AG10803 (cell line): ENCODE measurements around the gene USP36.

ENCODE experiments used
- DNase-seq: peaks from one replicate; pipeline ENCODE4 v3.0.0; 2010; ENCODE audit warnings: low read depth
- H3K4me3 ChIP-seq: 2 replicates; pipeline ENCODE4 v1.5.1; 2011; ENCODE audit warnings: mild to moderate bottlenecking, low read length, control low read depth
- CTCF ChIP-seq: conservative IDR thresholded peaks from 2 replicates; pipeline ENCODE4 v1.5.1; 2011; ENCODE audit warnings: mild to moderate bottlenecking, low read length, control low read depth, inconsistent platforms

USP36 gene

GRCh38 chr17:78820841-78821240 is 19.8 kb downstream of the USP36 start:
- H3K4me3 ChIP-seq: no peak overlapping the region
- DNase-seq: no peak
- no peak for TF ChIP-seq CTCF

- no peak overlapping the region for H3K4me3 ChIP-seq
- DNase-seq: no peak
Observed at GRCh38 chr17:78819806-78820792, 20.5 kb downstream of the USP36 start.

GRCh38 chr17:78819402-78819801 is 21.2 kb downstream of the USP36 start:
- no peak for DNase-seq
- H3K4me3 ChIP-seq: no peak overlapping the region
- no peak for TF ChIP-seq CTCF

More at GRCh38 chr17:78819806-78820792, 20.5 kb downstream of the USP36 start:
- no peak for TF ChIP-seq CTCF

- H3K4me3 ChIP-seq: no peak overlapping the region
- DNase-seq: no peak
- no peak for TF ChIP-seq CTCF
Observed at GRCh38 chr17:78818932-78819331, 21.7 kb downstream of the USP36 start.

- H3K4me3 ChIP-seq: no peak overlapping the region
- no peak for DNase-seq
- TF ChIP-seq CTCF: no peak
Observed at GRCh38 chr17:78818152-78818846, 22.3 kb downstream of the USP36 start.

GRCh38 chr17:78817123-78817522 is 23.5 kb downstream of the USP36 start:
- no peak for TF ChIP-seq CTCF
- no peak overlapping the region for H3K4me3 ChIP-seq
- DNase-seq: no peak
